Keratinocyte (primary cell): ENCODE data around the gene NME8.

Experiments
- CTCF ChIP-seq, 3 experiments: IDR thresholded peaks in 1 of 3; conservative IDR thresholded peaks in 1 of 3; optimal IDR thresholded peaks in 1 of 3; 2 replicates in 2 of 3; 3 replicates in 1 of 3; pipeline versions ENCODE3 to v1.5.1; 2011; ENCODE audit warnings: low read length in 3 of 3, mild to moderate bottlenecking in 3 of 3, moderate library complexity in 2 of 3, control low read depth in 1 of 3, inconsistent platforms in 1 of 3; ENCODE audit not compliant: insufficient read depth in 2 of 3; ENCODE audit errors: extremely low read depth in 1 of 3
- EZH2 ChIP-seq: IDR thresholded peaks from one replicate; pipeline ENCODE4 v1.6.1; 2012; ENCODE audit warnings: inconsistent platforms, mild to moderate bottlenecking, low read length, moderate library complexity

GRCh38 chr7:37927773-37928444, 79.5 kb downstream of the NME8 start:
- TF ChIP-seq CTCF (optimal IDR thresholded peaks at IDR 0.05 in 1 of 3, IDR thresholded peaks at IDR 0.05 in 1 of 3, conservative IDR thresholded peaks at IDR 0.05 in 1 of 3; ENCODE audit: extremely low read depth in 1 of 3, insufficient read depth in 2 of 3, low read length in 3 of 3) (no peak), EZH2 (no peak)
